ENCODE measurements around the gene RUFY1. TPM values are rescaled to one million over a fixed set of nuclear protein-coding genes. Genes with fewer than 3 reads are reported as not detected.
A peak's percentile ranks its signal among the peaks of the same experiment; 100 is the strongest.

RUFY1 gene
- total and polyA plus RNA-seq, 2 of the 13 experiments (the other 11 are each of a cell fraction or from before 2014, with no cell fraction given): 19.9 to 31.9 TPM

- TF ChIP-seq, protein P1, sequence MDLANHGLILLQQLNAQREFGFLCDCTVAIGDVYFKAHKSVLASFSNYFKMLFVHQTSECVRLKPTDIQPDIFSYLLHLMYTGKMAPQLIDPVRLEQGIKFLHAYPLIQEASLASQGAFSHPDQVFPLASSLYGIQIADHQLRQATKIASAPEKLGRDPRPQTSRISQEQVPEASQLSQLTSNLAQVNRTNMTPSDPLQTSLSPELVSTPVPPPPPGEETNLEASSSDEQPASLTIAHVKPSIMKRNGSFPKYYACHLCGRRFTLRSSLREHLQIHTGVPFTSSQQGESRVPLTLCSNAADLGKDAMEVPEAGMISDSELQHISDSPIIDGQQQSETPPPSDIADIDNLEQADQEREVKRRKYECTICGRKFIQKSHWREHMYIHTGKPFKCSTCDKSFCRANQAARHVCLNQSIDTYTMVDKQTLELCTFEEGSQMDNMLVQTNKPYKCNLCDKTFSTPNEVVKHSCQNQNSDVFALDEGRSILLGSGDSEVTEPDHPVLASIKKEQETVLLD (CRISPR knock-in tag; IDR thresholded peaks at IDR 0.05; ENCODE audit: low read depth): no peak
- TF ChIP-seq ZFP91 (CRISPR knock-in tag; IDR thresholded peaks at IDR 0.05; ENCODE audit: borderline replicate concordance): peak; percentile 28; the same call in 1 of the 2 replicates
- TF ChIP-seq ZSCAN21 (CRISPR knock-in tag; IDR thresholded peaks at IDR 0.05; ENCODE audit: borderline replicate concordance): peak; percentile 60; the same call in 1 of the 2 replicates
- no peak for TF ChIP-seq HDAC6 (IDR thresholded peaks at IDR 0.05; ENCODE audit: low read depth, low read length)
- TF ChIP-seq SOX6 (IDR thresholded peaks at IDR 0.05): no peak
- TF ChIP-seq SOX6 (CRISPR knock-in tag; IDR thresholded peaks at IDR 0.05): peak; percentile 55; the same call in 1 of the 2 replicates
- TF ChIP-seq TBX2 (CRISPR knock-in tag; IDR thresholded peaks at IDR 0.05; ENCODE audit: borderline replicate concordance): peak; percentile 49; the same call in 1 of the 2 replicates
- TF ChIP-seq, protein P2, sequence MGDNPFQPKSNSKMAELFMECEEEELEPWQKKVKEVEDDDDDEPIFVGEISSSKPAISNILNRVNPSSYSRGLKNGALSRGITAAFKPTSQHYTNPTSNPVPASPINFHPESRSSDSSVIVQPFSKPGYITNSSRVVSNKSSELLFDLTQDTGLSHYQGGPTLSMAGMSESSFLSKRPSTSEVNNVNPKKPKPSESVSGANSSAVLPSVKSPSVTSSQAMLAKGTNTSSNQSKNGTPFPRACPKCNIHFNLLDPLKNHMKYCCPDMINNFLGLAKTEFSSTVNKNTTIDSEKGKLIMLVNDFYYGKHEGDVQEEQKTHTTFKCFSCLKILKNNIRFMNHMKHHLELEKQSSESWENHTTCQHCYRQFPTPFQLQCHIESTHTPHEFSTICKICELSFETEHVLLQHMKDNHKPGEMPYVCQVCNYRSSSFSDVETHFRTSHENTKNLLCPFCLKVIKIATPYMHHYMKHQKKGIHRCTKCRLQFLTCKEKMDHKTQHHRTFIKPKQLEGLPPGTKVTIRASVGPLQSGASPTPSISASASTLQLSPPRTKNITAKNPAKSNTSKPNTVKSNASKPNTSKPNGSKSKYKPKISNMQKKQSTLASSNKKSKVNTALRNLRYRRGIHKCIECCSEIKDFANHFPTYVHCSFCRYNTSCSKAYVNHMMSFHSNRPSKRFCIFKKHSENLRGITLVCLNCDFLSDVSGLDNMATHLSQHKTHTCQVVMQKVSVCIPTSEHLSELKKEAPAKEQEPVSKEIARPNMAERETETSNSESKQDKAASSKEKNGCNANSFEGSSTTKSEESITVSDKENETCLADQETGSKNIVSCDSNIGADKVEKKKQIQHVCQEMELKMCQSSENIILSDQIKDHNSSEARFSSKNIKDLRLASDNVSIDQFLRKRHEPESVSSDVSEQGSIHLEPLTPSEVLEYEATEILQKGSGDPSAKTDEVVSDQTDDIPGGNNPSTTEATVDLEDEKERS (CRISPR knock-in tag; IDR thresholded peaks at IDR 0.05): peak; percentile 59; the same call in 1 of the 2 replicates
- no peak for TF ChIP-seq ZNF232 (CRISPR knock-in tag; IDR thresholded peaks at IDR 0.05; ENCODE audit: borderline replicate concordance)
- no peak for TF ChIP-seq MTA3 (CRISPR knock-in tag; IDR thresholded peaks at IDR 0.05)
- TF ChIP-seq HNF4A (CRISPR knock-in tag; IDR thresholded peaks at IDR 0.05): no peak
- TF ChIP-seq ZNF441 (CRISPR knock-in tag; IDR thresholded peaks at IDR 0.05; ENCODE audit: borderline replicate concordance): no peak
- TF ChIP-seq ZFX (CRISPR knock-in tag; IDR thresholded peaks at IDR 0.05; ENCODE audit: low read depth): peak; percentile 80
- TF ChIP-seq KLF6 (CRISPR knock-in tag; IDR thresholded peaks at IDR 0.05): 0 out of 2 replicates have a peak, but pooled peaks have one; percentile 49
- TF ChIP-seq ZFY (CRISPR knock-in tag; IDR thresholded peaks at IDR 0.05): peak; percentile 85
- TF ChIP-seq RBFOX2 (IDR thresholded peaks at IDR 0.05; ENCODE audit: low read depth, low read length): peak; percentile 47
- peak; percentile 57 for TF ChIP-seq ZMYM4 (CRISPR knock-in tag; IDR thresholded peaks at IDR 0.05)
- no peak for TF ChIP-seq NFE2 (CRISPR knock-in tag; IDR thresholded peaks at IDR 0.05)
- TF ChIP-seq KLF16 (CRISPR knock-in tag; IDR thresholded peaks at IDR 0.05): peak in 1 of 2 experiments; percentile 27; a peak in 1 of 4 replicates
- TF ChIP-seq, protein P3, sequence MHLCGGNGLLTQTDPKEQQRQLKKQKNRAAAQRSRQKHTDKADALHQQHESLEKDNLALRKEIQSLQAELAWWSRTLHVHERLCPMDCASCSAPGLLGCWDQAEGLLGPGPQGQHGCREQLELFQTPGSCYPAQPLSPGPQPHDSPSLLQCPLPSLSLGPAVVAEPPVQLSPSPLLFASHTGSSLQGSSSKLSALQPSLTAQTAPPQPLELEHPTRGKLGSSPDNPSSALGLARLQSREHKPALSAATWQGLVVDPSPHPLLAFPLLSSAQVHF (CRISPR knock-in tag; IDR thresholded peaks at IDR 0.05): no peak
- 0 out of 2 replicates have a peak, but pooled peaks have one; percentile 16 for TF ChIP-seq HES4 (CRISPR knock-in tag; IDR thresholded peaks at IDR 0.05; ENCODE audit: borderline replicate concordance)
Measured at GRCh38 chr5:179559284-179560252, 9.2 kb downstream of the RUFY1 start (continued).
